G401 (cell line): ENCODE data around the gene FKBP3. TPM values are rescaled to one million over a fixed set of nuclear protein-coding genes. Genes with fewer than 3 reads are reported as not detected.
"Not testable (repeated sequence)": the region's sequence is repeated elsewhere in the genome, so short reads cannot be mapped to it uniquely, and the experiment has no call there.

Source experiments
- DNase-seq: peaks from one replicate; pipeline ENCODE4 v3.0.0-alpha.2; 2015; ENCODE audit warnings: low spot score
- in situ Hi-C: cut with HindIII; loops from 2 replicates; pipeline ENCODE4 v1.10.0; 2016; ENCODE audit warnings: low sequenced_read_pairs, mixed read lengths
- total RNA-seq: library from RNA; depleted of rRNA; stranded (reverse); fragments of >200 nt; shearing (Covaris generic); gene quantifications from 2 replicates; pipeline ENCODE4 v1.2.3, GENCODE V29; 2014; rRNA removed

FKBP3 gene
- total RNA-seq = 39.7 and 77.7 TPM in 2 replicates

DNA sequence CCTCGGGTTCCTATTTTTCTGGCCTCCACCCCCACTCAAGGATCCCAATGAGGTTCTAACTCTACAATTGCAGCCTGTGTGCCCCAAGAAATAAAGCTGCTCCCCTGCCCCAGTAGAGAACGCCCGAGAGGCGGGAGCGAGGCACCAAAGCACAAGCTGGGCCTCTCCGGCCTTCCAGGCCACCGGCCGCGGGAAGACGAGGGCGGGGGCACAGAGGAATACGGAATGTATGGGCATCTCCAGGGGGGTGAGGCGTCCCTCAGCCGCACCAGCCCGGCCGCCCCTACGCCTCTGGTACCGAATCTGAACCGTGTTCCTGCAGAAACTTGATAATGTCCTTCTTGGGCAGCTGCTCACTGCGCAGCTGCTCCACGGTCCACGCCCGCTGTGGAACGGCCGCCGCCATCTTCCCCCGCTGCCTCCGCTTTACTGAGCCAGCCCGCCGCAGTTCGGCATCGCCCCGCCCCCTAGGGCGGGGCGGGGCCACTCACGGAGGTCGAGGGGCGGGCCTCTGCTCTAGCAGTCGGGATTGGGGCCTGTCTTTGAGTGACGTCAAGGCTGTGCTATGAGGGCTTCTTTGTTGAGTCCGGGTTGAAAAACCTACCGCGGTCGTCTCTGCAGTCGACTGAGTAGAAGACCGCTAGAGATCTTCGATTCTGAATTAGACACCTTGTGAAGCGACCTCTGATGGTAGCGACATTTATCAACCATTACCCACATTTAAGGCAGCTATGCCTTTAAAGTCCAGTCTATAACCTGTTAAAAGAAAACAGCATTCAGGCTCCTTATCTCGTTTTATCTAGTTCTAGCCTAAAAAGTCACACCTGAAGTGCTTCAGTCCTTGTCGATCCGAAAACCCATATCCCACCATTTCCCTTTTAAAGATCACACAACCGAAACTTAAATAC, at the start of gene FKBP3:
Gene FKBP3, minus strand, starts transcription at position 431 of the 908 bp plus-strand sequence. Its CDS starts 25 bp downstream, at position 406.
- in situ Hi-C loops = no loop called here
- peak; percentile 100 for DNase-seq

- in situ Hi-C loops = no loop called here
- DNase-seq = no peak
These were observed 47.5 kb upstream of the FKBP3 start for GRCh38 chr14:45181806-45182205.

- in situ Hi-C loops = no loop called here
- DNase-seq = no peak
These were observed 47.0 kb upstream of the FKBP3 start for GRCh38 chr14:45181329-45181728.

DNA sequence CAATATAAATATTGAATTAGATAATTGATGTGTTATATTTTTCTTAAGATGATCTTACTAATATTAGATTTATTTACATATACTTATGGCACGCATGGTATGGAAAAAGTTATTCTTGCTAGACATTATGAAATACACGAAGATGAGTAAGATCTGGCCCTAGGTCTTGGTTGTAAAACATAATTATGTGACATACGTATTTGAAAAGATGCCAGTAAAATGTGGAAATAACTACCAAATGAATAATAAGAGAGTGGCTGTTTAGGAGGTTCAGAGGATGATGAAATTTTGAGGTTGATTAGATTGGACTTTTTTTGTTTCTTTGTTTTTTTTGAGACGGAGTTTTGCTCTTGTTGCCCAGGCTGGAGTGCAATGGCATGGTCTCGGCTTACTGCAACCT, 42.8 kb upstream of the FKBP3 start:
- in situ Hi-C loops = no loop called here
- DNase-seq = no peak

DNA sequence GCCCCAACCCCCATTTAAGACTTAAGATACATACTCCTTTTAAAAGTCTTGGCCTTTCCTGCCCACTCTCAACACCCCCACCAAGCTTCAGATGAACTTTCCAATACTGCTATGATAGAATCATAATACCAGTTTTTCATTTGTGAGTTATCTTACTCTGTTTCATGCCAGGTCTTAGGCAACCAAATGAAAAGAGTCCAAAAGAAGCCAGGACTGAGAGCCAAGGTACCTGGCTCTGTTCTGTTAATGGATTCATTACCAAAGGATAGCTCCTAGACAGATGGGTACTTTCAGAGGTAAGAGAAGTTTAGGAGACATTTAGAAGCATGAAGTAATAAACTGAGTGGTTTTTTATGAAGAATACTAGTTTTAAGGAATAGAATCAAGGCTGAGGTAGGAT, 35.6 kb upstream of the FKBP3 start:
- DNase-seq = no peak
- in situ Hi-C loops = no loop called here

- in situ Hi-C loops = no loop called here
- DNase-seq = no peak
These were observed 21.8 kb upstream of the FKBP3 start for GRCh38 chr14:45156067-45156466.

DNA sequence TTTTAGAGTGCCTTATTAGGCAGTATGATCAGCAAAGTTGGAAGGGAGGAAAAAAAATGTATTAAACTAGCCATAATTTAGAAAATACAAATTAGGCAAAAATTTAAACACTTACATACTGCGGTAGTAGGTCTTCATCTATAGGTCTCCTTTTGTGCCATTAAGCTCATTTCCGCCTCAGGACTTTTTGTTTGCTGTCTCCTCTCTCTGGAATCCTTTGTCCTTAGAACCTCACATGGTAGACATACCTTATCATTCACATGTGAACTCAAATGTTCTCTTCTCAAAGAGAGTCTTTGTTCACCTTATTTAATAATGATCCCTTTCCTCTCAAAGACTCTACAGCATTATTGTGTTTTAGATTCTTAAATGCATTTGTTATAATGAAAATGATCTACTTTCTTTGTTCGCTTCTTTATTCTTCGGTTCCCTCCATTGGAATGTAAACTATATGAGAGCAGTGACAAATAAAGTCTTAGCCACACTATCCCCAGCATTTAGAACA, 16.2 kb upstream of the FKBP3 start:
- in situ Hi-C loops = no loop called here
- no peak for DNase-seq

DNA sequence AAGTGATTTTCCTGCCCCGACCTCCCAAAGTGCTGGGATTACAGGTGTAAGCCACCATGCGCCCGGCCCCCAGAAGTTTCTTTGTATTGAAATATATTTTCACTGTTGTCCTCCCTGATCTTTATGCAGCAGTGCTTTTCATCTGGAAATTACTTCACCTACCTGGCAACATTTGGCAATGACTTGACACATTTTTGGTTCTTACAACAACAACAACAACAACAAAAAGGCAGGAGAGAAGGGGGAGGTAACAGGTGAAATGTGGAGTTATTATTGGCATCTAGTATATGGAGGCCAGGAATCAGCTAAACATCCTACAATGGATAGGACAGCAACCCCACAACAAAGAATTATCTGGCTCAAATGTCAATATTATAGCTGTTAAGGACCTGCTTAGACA, 15.3 kb upstream of the FKBP3 start:
- in situ Hi-C loops = no loop called here
- DNase-seq = no peak

DNA sequence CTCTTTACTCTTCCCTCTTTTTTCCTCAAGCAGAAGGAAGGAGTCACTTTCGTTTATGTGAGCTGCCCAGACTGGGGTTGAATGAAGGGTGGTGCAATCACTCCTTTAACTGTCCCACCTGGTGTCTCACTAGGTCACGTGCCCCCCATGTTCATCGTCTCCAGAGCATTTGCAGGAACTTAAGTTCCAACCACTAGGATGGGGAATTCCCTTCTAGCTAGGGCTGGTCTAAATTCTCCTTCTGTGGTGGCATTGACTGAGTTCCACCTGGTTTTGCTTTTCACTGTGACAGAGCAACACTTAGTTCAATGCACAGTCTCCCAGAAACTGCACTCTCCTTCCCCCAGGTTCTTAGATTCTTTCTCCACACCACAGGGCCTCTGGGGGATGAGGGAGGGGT, 10.9 kb upstream of the FKBP3 start:
- DNase-seq = no peak
- in situ Hi-C loops = no loop called here

GRCh38 chr14:45144658-45145057, 10.4 kb upstream of the FKBP3 start:
- in situ Hi-C loops = no loop called here
- DNase-seq = no peak

DNA sequence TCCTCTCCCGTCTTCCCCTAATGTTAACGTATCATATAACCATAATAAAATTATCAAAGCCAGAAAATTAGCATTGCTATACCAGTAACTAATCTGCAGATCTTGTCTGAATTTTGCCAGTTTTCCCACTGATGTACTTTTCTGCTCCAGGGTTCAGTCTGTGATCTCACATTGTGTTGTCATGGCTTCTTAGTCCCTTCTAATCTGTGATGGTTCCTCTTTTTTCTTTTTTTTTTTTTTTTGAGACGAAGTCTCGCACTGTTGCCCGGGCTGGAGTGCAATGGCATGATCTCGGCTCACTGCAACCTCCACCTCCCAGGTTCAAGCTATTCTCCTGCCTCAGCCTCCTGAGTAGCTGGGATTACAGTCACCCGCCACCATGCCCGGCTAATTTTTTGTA, 7.8 kb upstream of the FKBP3 start:
- DNase-seq = not testable (repeated sequence)

GRCh38 chr14:45140661-45141187, 6.4 kb upstream of the FKBP3 start:
- in situ Hi-C loops = no loop called here
- DNase-seq = no peak

More for the DNA sequence above, 7.8 kb upstream of the FKBP3 start:
- in situ Hi-C loops = not testable (repeated sequence)

GRCh38 chr14:45136399-45136798, 2.1 kb upstream of the FKBP3 start:
- DNase-seq = no peak
- in situ Hi-C loops = no loop called here

GRCh38 chr14:45135659-45136395, 1.5 kb upstream of the FKBP3 start, which contains the start of gene FANCM:
TSS of gene FANCM (plus strand) at chr14:45135930. CDS start at chr14:45136032, 102 bp downstream.
- peak; percentile 97 for DNase-seq
- in situ Hi-C loops = no loop called here

DNA sequence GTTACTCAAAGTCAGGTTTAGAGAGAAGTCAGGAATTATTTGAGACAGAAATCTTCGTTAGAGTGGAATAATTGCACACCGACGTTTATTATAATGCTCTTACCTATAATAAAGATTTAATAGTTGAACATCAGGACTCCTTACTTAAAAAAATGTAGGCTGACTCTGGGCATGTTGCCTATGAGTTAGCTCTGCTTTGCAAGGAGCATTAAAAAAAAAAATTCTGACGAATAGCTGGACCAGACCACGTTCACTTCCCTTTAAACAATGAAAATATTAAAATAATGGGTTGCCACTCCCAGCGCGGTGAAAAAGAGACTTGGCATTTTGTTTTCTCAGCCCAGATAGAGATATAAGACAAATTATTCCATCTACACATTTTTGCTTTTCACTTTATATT, 875 bp upstream of the FKBP3 start:
- in situ Hi-C loops = no loop called here
- peak; percentile 34 for DNase-seq

DNA sequence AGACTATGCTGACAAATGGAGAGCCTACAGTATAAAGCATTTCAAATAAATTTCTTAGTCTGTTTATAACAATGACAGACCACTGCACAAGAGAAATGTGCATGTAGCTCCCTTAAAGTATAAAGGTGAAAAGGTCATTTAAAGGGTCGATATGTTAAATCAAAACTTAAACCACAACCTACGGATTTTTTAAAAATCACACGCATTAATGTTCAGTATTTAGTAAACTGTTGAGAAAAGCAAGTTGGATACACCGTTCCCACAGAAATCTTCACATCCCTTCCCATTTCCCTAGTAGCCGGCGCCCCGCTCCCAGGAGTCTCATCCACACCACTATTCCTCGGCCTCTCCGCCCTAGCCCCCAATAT, 614 bp downstream of the FKBP3 start:
- in situ Hi-C loops = no loop called here
- DNase-seq = no peak

DNA sequence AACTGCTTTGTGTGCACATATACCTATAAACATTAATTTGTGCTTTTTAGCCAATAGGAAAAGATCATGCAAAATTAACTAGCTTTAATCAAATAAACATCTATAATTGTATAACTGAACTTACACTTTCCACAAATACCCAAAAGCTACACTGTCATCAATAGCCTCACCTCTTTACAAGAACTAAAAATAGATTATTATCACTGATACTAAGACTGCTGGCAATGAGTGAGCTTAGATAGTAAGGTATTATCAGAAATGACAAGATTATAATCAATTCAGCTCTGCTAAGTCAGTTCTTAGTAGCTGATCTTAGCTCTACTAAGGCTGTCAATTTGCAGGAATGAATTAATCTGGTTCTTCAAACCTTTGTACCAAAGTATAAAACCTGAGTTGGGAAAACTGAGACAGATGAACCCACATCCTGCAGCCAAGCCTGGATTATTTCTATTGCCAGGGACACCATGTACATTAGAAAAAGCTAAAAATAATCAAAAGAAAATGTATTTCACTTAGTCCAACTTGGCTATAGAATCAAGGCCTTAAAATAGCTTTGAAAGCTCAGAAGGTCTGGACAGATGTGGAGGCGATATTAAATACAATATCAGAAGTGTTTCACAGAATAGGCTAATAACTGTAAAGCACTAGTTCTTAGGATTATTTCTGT, 5.2 kb downstream of the FKBP3 start:
- in situ Hi-C loops = no loop called here
- DNase-seq = no peak

DNA sequence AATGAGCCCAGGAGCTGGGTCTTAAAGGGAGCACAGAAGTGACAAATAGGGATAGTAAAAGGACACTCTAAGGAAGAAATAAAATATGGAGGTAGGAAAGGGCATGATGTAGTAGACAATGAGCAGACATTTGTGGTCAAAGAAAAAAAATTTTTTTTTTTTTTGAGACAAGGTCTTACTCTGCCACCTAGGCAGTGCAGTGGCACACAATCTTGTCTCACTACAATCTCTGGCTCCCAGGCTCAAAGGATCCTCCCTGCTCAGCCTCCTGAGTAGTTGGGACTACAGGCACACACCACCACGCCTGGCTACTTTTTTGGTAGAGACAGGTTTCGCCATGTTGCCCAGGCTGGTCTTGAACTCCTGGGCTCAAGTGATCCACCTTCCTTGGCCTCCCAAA, 8.5 kb downstream of the FKBP3 start:
- in situ Hi-C loops = no loop called here
- DNase-seq = no peak

- DNase-seq = no peak
- in situ Hi-C loops = no loop called here
These were observed 11.0 kb downstream of the FKBP3 start for GRCh38 chr14:45123271-45123670.
